Chondrocyte (in vitro differentiated cells): ENCODE measurements around the gene IFTAP. TPM values are rescaled to one million over a fixed set of nuclear protein-coding genes. Genes with fewer than 3 reads are reported as not detected.

ENCODE experiments used
- DNase-seq: peaks from one replicate; pipeline ENCODE4 v3.0.0; 2021; ENCODE audit warnings: mixed read lengths, low spot score
- H3K27ac Mint-ChIP-seq: one replicate; pipeline ENCODE4 v1.8.0; 2021; ENCODE audit warnings: mild to moderate bottlenecking, moderate library complexity, mixed read lengths; ENCODE audit not compliant: unreplicated experiment
- H3K27me3 Mint-ChIP-seq: 2 replicates; pipeline ENCODE4 v1.8.0; 2021; ENCODE audit warnings: low read depth, mixed read lengths
- H3K36me3 Mint-ChIP-seq: 2 replicates; pipeline ENCODE4 v1.8.0; 2021; ENCODE audit warnings: low read depth, mixed read lengths
- H3K4me1 Mint-ChIP-seq: 2 replicates; pipeline ENCODE4 v1.8.0; 2021; ENCODE audit warnings: low read depth, mild to moderate bottlenecking, mixed read lengths
- H3K4me3 Mint-ChIP-seq: one replicate; pipeline ENCODE4 v1.8.0; 2021; ENCODE audit warnings: mild to moderate bottlenecking, moderate library complexity, mixed read lengths; ENCODE audit not compliant: unreplicated experiment
- H3K9me3 Mint-ChIP-seq: 2 replicates; pipeline ENCODE4 v1.8.0; 2021; ENCODE audit warnings: low read depth, mixed read lengths
- total RNA-seq: library from RNA; stranded (reverse); gene quantifications from 3 replicates; pipeline ENCODE4 v1.2.1, GENCODE V29; 2021
- TF ChIP-seq, protein P1 (sequence below): fragments of 200-600 bp; sonication (generic); IDR thresholded peaks from 2 replicates; pipeline ENCODE4 v1.5.0; 2021; ENCODE audit warnings: antibody characterized with exemption, mild to moderate bottlenecking, moderate library complexity

The IFTAP gene
- total RNA-seq, 1 donor from 2014 or later = 19.7 TPM

DNA sequence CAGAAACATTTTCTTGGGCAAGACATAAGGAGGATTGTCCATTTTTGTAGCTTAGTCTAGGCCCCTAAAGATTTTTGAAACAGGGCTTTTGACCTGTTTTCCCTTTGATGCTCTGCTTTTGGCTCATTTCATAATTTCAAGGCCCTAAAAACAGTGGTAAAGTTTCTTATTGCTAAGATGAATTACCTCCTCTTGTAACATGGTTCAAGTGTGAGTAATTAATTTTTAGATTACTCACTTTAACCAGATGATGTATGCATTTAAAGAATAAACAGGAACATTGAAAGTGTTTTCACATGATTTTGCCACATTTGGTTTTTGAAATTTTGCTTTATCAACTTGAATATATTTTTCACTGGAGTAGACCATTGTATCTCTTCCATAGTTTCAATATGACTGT, 2.6 kb downstream of the IFTAP start:
- Mint-ChIP-seq H3K36me3 (no peaks in the 10 kb centered on the region), H3K27ac (no peak overlapping the region)

GRCh38 chr11:36598051-36598450, 3.7 kb downstream of the IFTAP start, which contains the start of gene RAG2:
Gene RAG2, minus strand, starts transcription at chr11:36598236. Its CDS starts 4,068 bp downstream, at chr11:36594168.
- Mint-ChIP-seq H3K4me1 (peaks cover 11% of the 10 kb centered on the region), H3K27me3 (no peaks in the 10 kb centered on the region), H3K36me3 (no peaks in the 10 kb centered on the region), H3K4me3 (no peak within 1 kb of the TSS), H3K27ac (no peak within 1 kb of the TSS), H3K9me3 (no peaks in the 10 kb centered on the region)
- TF ChIP-seq, protein P1, sequence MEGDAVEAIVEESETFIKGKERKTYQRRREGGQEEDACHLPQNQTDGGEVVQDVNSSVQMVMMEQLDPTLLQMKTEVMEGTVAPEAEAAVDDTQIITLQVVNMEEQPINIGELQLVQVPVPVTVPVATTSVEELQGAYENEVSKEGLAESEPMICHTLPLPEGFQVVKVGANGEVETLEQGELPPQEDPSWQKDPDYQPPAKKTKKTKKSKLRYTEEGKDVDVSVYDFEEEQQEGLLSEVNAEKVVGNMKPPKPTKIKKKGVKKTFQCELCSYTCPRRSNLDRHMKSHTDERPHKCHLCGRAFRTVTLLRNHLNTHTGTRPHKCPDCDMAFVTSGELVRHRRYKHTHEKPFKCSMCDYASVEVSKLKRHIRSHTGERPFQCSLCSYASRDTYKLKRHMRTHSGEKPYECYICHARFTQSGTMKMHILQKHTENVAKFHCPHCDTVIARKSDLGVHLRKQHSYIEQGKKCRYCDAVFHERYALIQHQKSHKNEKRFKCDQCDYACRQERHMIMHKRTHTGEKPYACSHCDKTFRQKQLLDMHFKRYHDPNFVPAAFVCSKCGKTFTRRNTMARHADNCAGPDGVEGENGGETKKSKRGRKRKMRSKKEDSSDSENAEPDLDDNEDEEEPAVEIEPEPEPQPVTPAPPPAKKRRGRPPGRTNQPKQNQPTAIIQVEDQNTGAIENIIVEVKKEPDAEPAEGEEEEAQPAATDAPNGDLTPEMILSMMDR = no peak
- no peak for DNase-seq

More for the DNA sequence above, 2.6 kb downstream of the IFTAP start:
- DNase-seq = no peak
- Mint-ChIP-seq H3K4me3 (no peak overlapping the region), H3K9me3 (no peaks in the 10 kb centered on the region), H3K4me1 (peaks cover 11% of the 10 kb centered on the region), H3K27me3 (peaks cover 5% of the 10 kb centered on the region)
- TF ChIP-seq, protein P1 = no peak

- Mint-ChIP-seq H3K9me3 (no peaks in the 10 kb centered on the region), H3K27ac (no peak overlapping the region), H3K27me3 (no peaks in the 10 kb centered on the region), H3K4me1 (peaks cover 5% of the 10 kb centered on the region), H3K4me3 (no peak overlapping the region), H3K36me3 (no peaks in the 10 kb centered on the region)
- TF ChIP-seq, protein P1 = no peak
- no peak for DNase-seq
Observed at GRCh38 chr11:36600180-36600579, 5.9 kb downstream of the IFTAP start.

GRCh38 chr11:36601155-36601554, 6.9 kb downstream of the IFTAP start:
- TF ChIP-seq, protein P1 = no peak
- no peaks in the 10 kb centered on the region for H3K9me3 Mint-ChIP-seq
- no peaks in the 10 kb centered on the region for H3K36me3 Mint-ChIP-seq
- no peaks in the 10 kb centered on the region for H3K4me1 Mint-ChIP-seq
- H3K27ac Mint-ChIP-seq = no peak overlapping the region
- no peak for DNase-seq
- H3K27me3 Mint-ChIP-seq = no peaks in the 10 kb centered on the region
- no peak overlapping the region for H3K4me3 Mint-ChIP-seq

GRCh38 chr11:36602135-36602534, 7.8 kb downstream of the IFTAP start:
- no peaks in the 10 kb centered on the region for H3K27me3 Mint-ChIP-seq
- H3K36me3 Mint-ChIP-seq = no peaks in the 10 kb centered on the region
- no peak overlapping the region for H3K27ac Mint-ChIP-seq
- DNase-seq = no peak
- TF ChIP-seq, protein P1 = no peak
- no peak overlapping the region for H3K4me3 Mint-ChIP-seq
- H3K9me3 Mint-ChIP-seq = no peaks in the 10 kb centered on the region
- no peaks in the 10 kb centered on the region for H3K4me1 Mint-ChIP-seq
